Measurements from ENCODE around the gene ADD3. TPM values are rescaled to one million over a fixed set of nuclear protein-coding genes. Genes with fewer than 3 reads are reported as not detected.

Gene ADD3
- total RNA-seq, 2 donors from 2014 or later = 127 to 131 TPM

DNA sequence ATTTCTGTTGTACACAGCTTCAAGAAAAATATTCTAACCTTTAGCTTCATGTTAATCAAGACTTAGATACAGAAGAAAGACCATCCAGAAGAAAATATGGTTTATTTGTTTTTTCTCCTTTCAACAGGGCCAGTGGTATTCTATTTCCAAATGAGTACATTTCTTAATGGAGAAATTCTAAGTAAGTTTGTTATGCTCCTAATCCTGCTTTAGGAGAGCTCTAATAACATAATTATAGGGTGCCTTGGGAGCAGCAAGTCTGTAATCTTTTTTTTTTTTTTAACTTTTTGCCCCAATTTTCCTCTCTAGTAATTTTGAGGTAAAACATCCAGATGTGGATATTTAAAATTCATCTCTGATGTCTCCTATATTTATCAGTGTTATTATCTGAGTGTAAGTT lies 98.1 kb downstream of the ADD3 start:
- TF ChIP-seq, protein P1, sequence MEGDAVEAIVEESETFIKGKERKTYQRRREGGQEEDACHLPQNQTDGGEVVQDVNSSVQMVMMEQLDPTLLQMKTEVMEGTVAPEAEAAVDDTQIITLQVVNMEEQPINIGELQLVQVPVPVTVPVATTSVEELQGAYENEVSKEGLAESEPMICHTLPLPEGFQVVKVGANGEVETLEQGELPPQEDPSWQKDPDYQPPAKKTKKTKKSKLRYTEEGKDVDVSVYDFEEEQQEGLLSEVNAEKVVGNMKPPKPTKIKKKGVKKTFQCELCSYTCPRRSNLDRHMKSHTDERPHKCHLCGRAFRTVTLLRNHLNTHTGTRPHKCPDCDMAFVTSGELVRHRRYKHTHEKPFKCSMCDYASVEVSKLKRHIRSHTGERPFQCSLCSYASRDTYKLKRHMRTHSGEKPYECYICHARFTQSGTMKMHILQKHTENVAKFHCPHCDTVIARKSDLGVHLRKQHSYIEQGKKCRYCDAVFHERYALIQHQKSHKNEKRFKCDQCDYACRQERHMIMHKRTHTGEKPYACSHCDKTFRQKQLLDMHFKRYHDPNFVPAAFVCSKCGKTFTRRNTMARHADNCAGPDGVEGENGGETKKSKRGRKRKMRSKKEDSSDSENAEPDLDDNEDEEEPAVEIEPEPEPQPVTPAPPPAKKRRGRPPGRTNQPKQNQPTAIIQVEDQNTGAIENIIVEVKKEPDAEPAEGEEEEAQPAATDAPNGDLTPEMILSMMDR (IDR thresholded peaks at IDR 0.05) = no peak
- intact Hi-C loops (cut with DNase I) = no loop called here
- DNase-seq = no peak
- H3K9ac ChIP-seq (ENCODE audit: low read depth in 2 of 2, low read length in 2 of 2) = no peak overlapping the region
- no peaks in the 10 kb centered on the region for H3K27me3 ChIP-seq
- H3K27ac ChIP-seq = no peak overlapping the region
- no peaks in the 10 kb centered on the region for H3K9me3 ChIP-seq
- H3K4me1 ChIP-seq = no peaks in the 10 kb centered on the region
- no peaks in the 10 kb centered on the region for H3K36me3 ChIP-seq
- no peak overlapping the region for H3K4me3 ChIP-seq

DNA sequence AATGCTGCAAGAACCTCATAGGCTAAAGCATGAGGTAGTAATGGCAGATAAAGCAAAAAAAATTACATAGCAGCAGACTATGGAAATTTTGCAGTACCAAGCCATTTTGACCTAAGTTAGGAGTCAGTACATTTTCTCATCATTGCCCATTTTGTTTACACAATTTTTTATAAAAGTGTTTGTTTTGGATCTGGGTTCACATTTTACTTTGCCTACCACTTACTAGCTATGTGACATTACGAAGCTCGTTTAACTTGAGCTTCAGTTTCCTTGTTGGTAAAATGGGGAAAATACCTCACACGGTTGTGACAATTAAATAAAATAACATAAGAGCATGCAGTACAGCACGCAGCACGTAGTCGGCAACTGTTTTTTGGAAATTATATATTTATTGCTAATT lies 99.6 kb downstream of the ADD3 start:
- intact Hi-C loops (cut with DNase I) = no loop called here
- no peak overlapping the region for H3K27ac ChIP-seq
- DNase-seq = no peak
- H3K36me3 ChIP-seq = no peaks in the 10 kb centered on the region
- no peaks in the 10 kb centered on the region for H3K4me1 ChIP-seq
- TF ChIP-seq, protein P1 (IDR thresholded peaks at IDR 0.05) = no peak
- H3K9me3 ChIP-seq = no peaks in the 10 kb centered on the region
- no peak overlapping the region for H3K9ac ChIP-seq (ENCODE audit: low read depth in 2 of 2, low read length in 2 of 2)
- H3K4me3 ChIP-seq = no peak overlapping the region
- H3K27me3 ChIP-seq = no peaks in the 10 kb centered on the region

DNA sequence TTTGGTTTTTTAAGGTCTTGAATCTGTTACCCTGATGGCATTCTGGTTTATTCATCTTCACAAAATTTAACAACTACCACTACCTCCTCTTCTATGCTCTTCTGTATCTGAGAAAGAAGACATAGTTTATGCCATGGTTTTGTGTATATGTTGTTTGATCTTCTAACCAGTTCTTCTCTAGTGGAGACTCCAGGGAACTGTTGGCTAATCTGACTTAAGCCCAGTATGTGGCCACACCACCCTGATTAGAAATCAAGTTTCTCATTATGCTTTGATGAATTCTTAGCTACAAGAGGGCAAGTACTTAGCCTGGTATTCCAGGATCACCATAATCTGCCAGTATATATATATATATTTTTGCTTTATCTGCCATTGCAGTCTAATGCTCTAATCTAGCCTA lies 100.1 kb downstream of the ADD3 start:
- no peak overlapping the region for H3K4me3 ChIP-seq
- no peaks in the 10 kb centered on the region for H3K9me3 ChIP-seq
- TF ChIP-seq, protein P1 (IDR thresholded peaks at IDR 0.05) = no peak
- DNase-seq = no peak
- no peaks in the 10 kb centered on the region for H3K4me1 ChIP-seq
- intact Hi-C loops (cut with DNase I) = no loop called here
- no peak overlapping the region for H3K27ac ChIP-seq
- no peak overlapping the region for H3K9ac ChIP-seq (ENCODE audit: low read depth in 2 of 2, low read length in 2 of 2)
- H3K27me3 ChIP-seq = no peaks in the 10 kb centered on the region
- H3K36me3 ChIP-seq = no peaks in the 10 kb centered on the region

DNA sequence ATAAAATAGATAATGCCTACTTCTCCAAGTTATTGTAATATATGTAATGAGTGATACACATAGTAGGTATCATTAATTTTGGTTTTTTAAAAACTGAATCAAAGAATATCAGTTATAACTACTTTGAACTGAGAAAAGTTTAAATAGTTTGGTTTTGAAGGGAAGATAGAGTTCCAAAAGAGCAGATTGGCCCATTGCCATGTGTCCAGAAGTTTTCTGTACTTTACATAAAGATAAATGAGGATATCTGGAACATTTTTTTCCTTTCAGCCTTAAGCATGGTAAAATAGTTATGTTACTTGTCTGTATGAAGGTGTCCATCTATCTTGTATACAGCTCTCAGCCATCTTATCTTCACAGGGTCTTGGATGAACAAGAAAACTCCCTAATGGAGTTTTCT lies 101.7 kb downstream of the ADD3 start:
- no peak overlapping the region for H3K27ac ChIP-seq
- no peak overlapping the region for H3K4me3 ChIP-seq
- H3K4me1 ChIP-seq = no peaks in the 10 kb centered on the region
- no peak overlapping the region for H3K9ac ChIP-seq (ENCODE audit: low read depth in 2 of 2, low read length in 2 of 2)
- TF ChIP-seq, protein P1 (IDR thresholded peaks at IDR 0.05) = no peak
- H3K27me3 ChIP-seq = no peaks in the 10 kb centered on the region
- intact Hi-C loops (cut with DNase I) = no loop called here
- peaks cover 3% of the 10 kb centered on the region for H3K36me3 ChIP-seq
- no peak for DNase-seq
- no peaks in the 10 kb centered on the region for H3K9me3 ChIP-seq

DNA sequence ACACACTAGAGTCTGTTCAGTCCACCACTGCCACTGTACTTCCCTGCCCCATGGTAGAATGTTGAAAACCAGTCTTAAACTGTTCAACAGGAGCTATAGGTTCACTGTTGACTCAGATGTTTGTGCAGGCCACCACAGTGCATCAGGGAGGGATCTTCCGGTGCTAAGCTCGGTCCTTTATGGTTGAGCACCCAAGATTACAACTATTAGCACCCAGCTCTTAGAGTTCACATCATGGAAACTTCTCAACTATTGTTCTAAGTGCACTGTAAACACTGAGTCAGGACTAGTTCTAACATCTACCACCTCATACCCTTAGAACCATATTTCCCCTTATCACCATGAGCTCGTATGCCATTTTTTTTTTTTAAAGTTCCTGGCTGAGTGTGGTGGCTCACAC lies 102.6 kb downstream of the ADD3 start:
- Histone ChIP-seq H3K27me3 (no peaks in the 10 kb centered on the region), H3K4me1 (no peaks in the 10 kb centered on the region), H3K36me3 (peaks cover 5% of the 10 kb centered on the region), H3K9me3 (no peaks in the 10 kb centered on the region), H3K4me3 (no peak overlapping the region), H3K27ac (no peak overlapping the region), H3K9ac (ENCODE audit: low read depth in 2 of 2, low read length in 2 of 2) (no peak overlapping the region)
- intact Hi-C loops (cut with DNase I) = no loop called here
- DNase-seq = no peak
- TF ChIP-seq, protein P1 (IDR thresholded peaks at IDR 0.05) = no peak

Data from colonic mucosa (tissue), 4 donors.